ENCODE data around the gene WDR73.

WDR73 gene

GRCh38 chr15:84661001-84661400, 6.9 kb upstream of the WDR73 start:
- Histone ChIP-seq H3K9me3 (ENCODE audit: low read length) (no peaks in the 10 kb centered on the region), H3K27me3 (ENCODE audit: insufficient read depth, low read length) (no peaks in the 10 kb centered on the region), H2AFZ (ENCODE audit: low read length) (no peak overlapping the region), H3F3A (ENCODE audit: insufficient read depth, low read length) (no peaks in the 10 kb centered on the region), H3K4me3 (ENCODE audit: low read depth, low read length, poor library complexity, severe bottlenecking) (no peak overlapping the region), H3K79me2 (ENCODE audit: insufficient read depth, low read length) (no peaks in the 10 kb centered on the region), H3K9ac (ENCODE audit: low read length) (no peak overlapping the region), H3K36me3 (ENCODE audit: insufficient read depth, low read length) (peaks cover 10% of the 10 kb centered on the region; the same call in 1 of the 2 replicates), H3K4me2 (ENCODE audit: low read length) (no peak overlapping the region), H3K4me1 (ENCODE audit: insufficient read depth, low read length, severe bottlenecking) (peaks cover 39% of the 10 kb centered on the region), H3K27ac (ENCODE audit: low read depth, low read length, poor library complexity, severe bottlenecking) (no peak overlapping the region), H3K9me2 (ENCODE audit: low read depth, low read length) (no peaks in the 10 kb centered on the region), H4K20me1 (ENCODE audit: insufficient read depth, low read length) (no peaks in the 10 kb centered on the region)
- no peak for TF ChIP-seq CTCF (IDR thresholded peaks at IDR 0.05; ENCODE audit: low read length)
- TF ChIP-seq EZH2 (IDR thresholded peaks at IDR 0.05; ENCODE audit: borderline replicate concordance, low read length) = no peak

- TF ChIP-seq EZH2 (IDR thresholded peaks at IDR 0.05; ENCODE audit: borderline replicate concordance, low read length) (no peak), CTCF (IDR thresholded peaks at IDR 0.05; ENCODE audit: low read length) (no peak)
- Histone ChIP-seq H3K27ac (ENCODE audit: low read depth, low read length, poor library complexity, severe bottlenecking) (peak overlapping the region; percentile 87), H3K27me3 (ENCODE audit: insufficient read depth, low read length) (no peaks in the 10 kb centered on the region), H2AFZ (ENCODE audit: low read length) (no peak overlapping the region), H3F3A (ENCODE audit: insufficient read depth, low read length) (0 out of 2 replicates have a peak, but pooled peaks cover 2% of the 10 kb centered on the region), H3K36me3 (ENCODE audit: insufficient read depth, low read length) (peaks cover 2% of the 10 kb centered on the region; the same call in 1 of the 2 replicates), H4K20me1 (ENCODE audit: insufficient read depth, low read length) (no peaks in the 10 kb centered on the region), H3K4me3 (ENCODE audit: low read depth, low read length, poor library complexity, severe bottlenecking) (no peak overlapping the region), H3K9me3 (ENCODE audit: low read length) (no peaks in the 10 kb centered on the region), H3K9ac (ENCODE audit: low read length) (no peak overlapping the region), H3K9me2 (ENCODE audit: low read depth, low read length) (no peaks in the 10 kb centered on the region), H3K4me1 (ENCODE audit: insufficient read depth, low read length, severe bottlenecking) (peaks cover 40% of the 10 kb centered on the region), H3K4me2 (ENCODE audit: low read length) (no peak overlapping the region), H3K79me2 (ENCODE audit: insufficient read depth, low read length) (no peaks in the 10 kb centered on the region)
Measured at GRCh38 chr15:84659904-84660781, 6.1 kb upstream of the WDR73 start.

- no peaks in the 10 kb centered on the region for H3K27me3 ChIP-seq (ENCODE audit: insufficient read depth, low read length)
- H3K9ac ChIP-seq (ENCODE audit: low read length) = peak overlapping the region; percentile 78
- no peaks in the 10 kb centered on the region for H3K79me2 ChIP-seq (ENCODE audit: insufficient read depth, low read length)
- H3K9me2 ChIP-seq (ENCODE audit: low read depth, low read length) = no peaks in the 10 kb centered on the region
- H3K4me1 ChIP-seq (ENCODE audit: insufficient read depth, low read length, severe bottlenecking) = peaks cover 44% of the 10 kb centered on the region
- peak overlapping the region; percentile 30; the same call in 1 of the 2 replicates for H2AFZ ChIP-seq (ENCODE audit: low read length)
- H3K4me3 ChIP-seq (ENCODE audit: low read depth, low read length, poor library complexity, severe bottlenecking) = peak overlapping the region; percentile 68
- peak overlapping the region; percentile 91 for H3K4me2 ChIP-seq (ENCODE audit: low read length)
- no peak for TF ChIP-seq EZH2 (IDR thresholded peaks at IDR 0.05; ENCODE audit: borderline replicate concordance, low read length)
- no peak for TF ChIP-seq CTCF (IDR thresholded peaks at IDR 0.05; ENCODE audit: low read length)
- no peaks in the 10 kb centered on the region for H3K9me3 ChIP-seq (ENCODE audit: low read length)
- H3F3A ChIP-seq (ENCODE audit: insufficient read depth, low read length) = 0 out of 2 replicates have a peak, but pooled peaks cover 2% of the 10 kb centered on the region
- H3K27ac ChIP-seq (ENCODE audit: low read depth, low read length, poor library complexity, severe bottlenecking) = peak overlapping the region; percentile 87
- H3K36me3 ChIP-seq (ENCODE audit: insufficient read depth, low read length) = no peaks in the 10 kb centered on the region
- no peaks in the 10 kb centered on the region for H4K20me1 ChIP-seq (ENCODE audit: insufficient read depth, low read length)
Measured at GRCh38 chr15:84658788-84659411, 4.8 kb upstream of the WDR73 start.

Measured in OCI-LY1 (cell line).